ENCODE data around the gene AMPD3.

DNA sequence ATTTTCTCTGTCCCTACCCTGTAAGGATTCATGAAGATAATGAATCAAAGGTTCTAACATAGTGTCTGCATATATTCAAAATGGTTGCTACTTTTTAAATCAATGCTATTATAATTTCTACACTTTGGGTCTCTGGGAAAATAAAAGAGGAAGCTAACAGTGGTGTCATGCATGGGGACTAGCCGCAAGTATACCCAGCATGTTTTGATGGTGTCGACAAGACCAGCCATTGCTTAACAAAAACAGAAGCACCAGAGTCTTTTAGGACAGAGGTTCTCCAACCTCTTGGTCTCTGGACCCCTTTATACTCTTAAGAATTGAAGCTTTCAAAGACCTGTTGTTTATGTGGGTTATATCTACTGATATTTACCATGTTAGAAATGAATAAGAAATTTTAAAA lies 48.2 kb downstream of the AMPD3 start:
- TF ChIP-seq CTCF (IDR thresholded peaks at IDR 0.05) (no peak), POLR2AphosphoS5 (IDR thresholded peaks at IDR 0.05; ENCODE audit: low read depth, low read length) (no peak), TCF7L2 (IDR thresholded peaks at IDR 0.05; ENCODE audit: low read depth, low read length) (no peak), SIN3A (IDR thresholded peaks at IDR 0.05; ENCODE audit: borderline replicate concordance, insufficient read depth, low read depth, low read length) (no peak)
- TF ChIP-seq, protein P1, sequence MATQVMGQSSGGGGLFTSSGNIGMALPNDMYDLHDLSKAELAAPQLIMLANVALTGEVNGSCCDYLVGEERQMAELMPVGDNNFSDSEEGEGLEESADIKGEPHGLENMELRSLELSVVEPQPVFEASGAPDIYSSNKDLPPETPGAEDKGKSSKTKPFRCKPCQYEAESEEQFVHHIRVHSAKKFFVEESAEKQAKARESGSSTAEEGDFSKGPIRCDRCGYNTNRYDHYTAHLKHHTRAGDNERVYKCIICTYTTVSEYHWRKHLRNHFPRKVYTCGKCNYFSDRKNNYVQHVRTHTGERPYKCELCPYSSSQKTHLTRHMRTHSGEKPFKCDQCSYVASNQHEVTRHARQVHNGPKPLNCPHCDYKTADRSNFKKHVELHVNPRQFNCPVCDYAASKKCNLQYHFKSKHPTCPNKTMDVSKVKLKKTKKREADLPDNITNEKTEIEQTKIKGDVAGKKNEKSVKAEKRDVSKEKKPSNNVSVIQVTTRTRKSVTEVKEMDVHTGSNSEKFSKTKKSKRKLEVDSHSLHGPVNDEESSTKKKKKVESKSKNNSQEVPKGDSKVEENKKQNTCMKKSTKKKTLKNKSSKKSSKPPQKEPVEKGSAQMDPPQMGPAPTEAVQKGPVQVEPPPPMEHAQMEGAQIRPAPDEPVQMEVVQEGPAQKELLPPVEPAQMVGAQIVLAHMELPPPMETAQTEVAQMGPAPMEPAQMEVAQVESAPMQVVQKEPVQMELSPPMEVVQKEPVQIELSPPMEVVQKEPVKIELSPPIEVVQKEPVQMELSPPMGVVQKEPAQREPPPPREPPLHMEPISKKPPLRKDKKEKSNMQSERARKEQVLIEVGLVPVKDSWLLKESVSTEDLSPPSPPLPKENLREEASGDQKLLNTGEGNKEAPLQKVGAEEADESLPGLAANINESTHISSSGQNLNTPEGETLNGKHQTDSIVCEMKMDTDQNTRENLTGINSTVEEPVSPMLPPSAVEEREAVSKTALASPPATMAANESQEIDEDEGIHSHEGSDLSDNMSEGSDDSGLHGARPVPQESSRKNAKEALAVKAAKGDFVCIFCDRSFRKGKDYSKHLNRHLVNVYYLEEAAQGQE (IDR thresholded peaks at IDR 0.05; ENCODE audit: insufficient read depth in 1 of 2, low read depth in 2 of 2, low read length in 1 of 2), result no peak

All from Panc1 (cell line).